HG03565 (cell line): Measurements from ENCODE around the gene RPS6KA5.
"Not testable (repeated sequence)": the region's sequence is repeated elsewhere in the genome, so short reads cannot be mapped to it uniquely, and the experiment has no call there.

Source experiments
- ATAC-seq: cut with Tn5 transposase; IDR thresholded peaks from one replicate; pipeline ENCODE4 v1.9.1; 2021; ENCODE audit warnings: mild to moderate bottlenecking, moderate library complexity; ENCODE audit not compliant: unreplicated experiment

RPS6KA5 gene

DNA sequence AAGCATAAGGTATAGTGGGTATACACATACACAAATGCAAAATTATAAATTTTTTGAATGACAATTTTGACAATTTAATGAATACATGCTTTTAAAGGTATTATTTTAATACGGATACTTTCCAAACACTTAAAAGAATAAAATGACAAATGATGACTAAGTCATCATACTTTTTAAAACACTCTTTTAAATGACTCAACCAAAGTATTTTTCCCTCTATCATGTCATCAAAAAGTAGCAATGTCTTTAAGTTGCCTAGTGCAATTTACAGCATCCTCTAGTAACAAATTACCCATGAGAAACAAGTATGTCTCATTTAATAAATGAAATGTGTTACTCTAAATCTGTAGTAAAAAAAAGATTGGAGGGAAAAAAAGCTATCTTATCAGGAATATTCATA, 73.3 kb downstream of the RPS6KA5 start:
- no peak for ATAC-seq

- ATAC-seq: no peak
Observed at GRCh38 chr14:90986510-90986909, 73.9 kb downstream of the RPS6KA5 start.

DNA sequence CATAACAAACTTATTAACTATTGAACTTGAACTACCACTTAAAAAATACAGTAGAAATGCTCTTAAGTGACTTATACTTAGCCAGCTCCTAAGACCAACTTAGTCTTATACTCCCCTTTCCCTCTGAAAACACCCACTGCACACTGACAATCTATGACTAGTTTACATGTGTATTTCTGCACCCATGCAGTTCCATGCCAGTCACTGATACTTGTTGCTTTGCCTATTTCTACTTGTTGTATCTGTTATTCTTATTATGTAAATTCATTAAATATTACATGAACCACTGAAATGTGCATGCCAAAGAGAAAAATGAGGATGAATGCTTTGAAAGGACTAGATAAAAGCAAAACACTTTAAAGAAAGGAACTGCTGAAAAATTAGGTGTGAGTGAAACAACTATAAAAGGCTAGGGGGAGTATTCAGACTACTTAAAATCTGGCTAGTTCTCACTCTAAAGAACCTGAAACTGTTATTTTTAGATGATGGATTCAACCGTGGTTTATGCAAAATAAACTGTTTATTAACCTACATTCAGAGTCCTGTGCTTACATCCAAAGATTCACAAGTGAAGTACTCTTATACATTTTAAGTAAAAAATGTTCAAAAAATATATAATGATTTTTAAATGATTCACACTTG, 74.7 kb downstream of the RPS6KA5 start:
- ATAC-seq: no peak

- no peak for ATAC-seq
Observed at GRCh38 chr14:90983560-90983959, 76.9 kb downstream of the RPS6KA5 start.

DNA sequence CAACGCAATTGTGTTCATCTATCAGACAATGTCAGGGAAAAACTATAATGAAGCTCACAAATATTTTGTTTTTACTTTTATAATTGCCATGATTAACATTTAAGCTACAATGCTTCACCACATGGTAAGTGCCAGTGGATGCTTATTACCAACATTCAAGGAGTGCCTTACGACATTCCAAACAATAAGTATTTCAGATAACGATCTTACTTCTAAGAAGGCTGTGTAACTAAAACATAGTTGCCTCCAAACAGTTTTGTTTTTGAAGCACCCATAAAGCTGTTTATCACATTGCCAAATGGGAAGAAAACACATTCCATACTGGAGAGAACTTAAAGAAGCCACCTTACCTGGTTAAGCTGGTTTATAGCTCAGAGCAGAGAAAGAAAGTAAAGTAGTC, 78.8 kb downstream of the RPS6KA5 start:
- ATAC-seq: no peak

DNA sequence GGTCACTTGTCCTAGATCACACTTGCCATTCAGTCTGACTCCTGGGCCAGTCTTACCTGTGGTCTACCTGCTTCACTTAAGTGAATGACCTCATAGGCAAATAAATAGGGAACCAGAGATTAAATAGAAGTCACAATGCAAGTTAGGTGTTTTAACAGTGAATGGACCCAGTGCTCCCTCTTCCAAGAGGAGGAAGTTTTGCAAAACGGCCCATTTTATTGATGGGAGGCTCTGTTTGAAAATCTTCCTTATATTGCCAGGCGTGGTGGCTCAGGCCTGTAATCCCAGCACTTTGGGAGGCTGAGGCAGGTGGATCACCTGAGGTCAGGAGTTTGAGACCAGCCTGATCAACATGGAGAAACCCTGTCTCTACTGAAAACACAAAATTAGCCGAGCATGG, 79.8 kb downstream of the RPS6KA5 start:
- not testable (repeated sequence) for ATAC-seq

DNA sequence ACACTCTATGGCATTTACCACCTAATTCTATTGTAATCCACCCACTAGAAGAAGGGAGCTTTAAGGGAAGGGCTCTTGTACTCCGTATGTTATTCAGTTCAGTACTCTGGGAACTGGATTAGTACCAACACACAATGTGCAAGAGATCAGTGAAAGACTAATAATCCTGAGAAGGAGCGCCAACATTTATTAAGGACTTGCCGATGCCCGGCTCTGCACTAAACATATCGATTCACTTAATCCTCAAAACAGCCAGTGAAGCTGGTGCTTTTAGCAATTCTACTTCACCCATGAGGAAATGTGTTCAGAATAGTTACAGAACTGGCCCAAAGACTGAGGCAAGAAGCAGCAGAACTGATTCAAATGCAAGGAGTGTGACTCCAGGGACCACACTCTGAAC, 80.9 kb downstream of the RPS6KA5 start:
- ATAC-seq: no peak

- no peak for ATAC-seq
Observed at GRCh38 chr14:90976101-90976500, 84.3 kb downstream of the RPS6KA5 start.

- ATAC-seq: no peak
Observed at GRCh38 chr14:90971687-90972086, 88.8 kb downstream of the RPS6KA5 start.

DNA sequence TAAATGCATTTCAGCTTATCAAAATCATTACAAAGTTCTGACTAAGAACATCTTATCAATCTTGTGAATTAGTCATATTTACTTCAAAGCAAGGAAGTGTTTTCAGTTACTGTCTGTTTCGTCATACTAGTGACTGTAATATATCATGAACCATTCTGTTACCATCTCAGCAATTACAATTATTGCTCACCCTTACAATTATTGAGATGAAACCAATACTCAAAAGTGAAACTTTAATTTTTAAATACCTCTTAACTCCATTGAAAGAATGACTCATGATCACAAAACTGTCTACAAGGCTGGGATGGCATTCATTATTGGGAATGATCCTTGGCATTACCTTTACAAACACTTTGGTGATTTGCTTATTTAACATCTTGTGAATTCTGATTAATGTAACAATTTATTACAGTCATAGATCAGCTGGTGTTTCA, 90.3 kb downstream of the RPS6KA5 start:
- ATAC-seq: peak; percentile 49

GRCh38 chr14:90969531-90970166, 90.8 kb downstream of the RPS6KA5 start:
- ATAC-seq: no peak

DNA sequence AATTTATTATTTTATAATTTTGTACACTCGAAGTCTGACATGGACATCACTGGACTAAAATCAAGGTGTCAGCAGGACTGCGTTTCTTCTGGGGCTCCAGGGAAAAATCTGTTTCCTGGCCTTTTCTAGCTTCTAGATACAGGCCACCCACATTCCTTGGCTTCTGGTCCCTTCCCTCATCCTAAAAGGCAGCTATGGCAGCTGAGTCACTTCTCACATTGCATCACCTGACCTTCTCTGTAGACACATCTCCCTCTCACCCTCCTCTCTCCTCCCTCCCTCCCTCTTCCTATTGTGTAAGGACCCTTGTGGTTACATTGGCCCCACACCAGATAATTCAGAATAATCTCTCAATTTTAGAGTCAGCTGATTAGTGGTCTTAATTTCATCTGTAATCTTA, 92.4 kb downstream of the RPS6KA5 start:
- no peak for ATAC-seq

DNA sequence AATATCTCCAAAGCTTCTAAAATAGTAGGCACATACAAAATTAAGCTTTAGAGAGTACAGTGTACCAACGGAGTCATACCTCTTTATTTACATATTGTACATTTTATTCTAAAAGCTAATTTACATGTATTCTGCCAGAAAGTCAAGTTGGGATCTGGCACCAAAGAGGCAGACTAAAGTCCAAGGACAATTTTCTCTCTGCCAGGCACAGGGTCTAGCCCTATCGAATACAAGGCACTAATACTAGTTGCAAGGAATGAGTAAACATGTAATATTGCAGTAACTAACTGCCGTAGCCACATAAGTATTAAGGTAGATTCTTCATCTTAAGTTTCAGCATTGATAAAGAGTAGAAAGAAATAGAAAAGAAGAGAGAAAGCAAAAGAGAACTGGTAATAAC, 93.9 kb downstream of the RPS6KA5 start:
- no peak for ATAC-seq

DNA sequence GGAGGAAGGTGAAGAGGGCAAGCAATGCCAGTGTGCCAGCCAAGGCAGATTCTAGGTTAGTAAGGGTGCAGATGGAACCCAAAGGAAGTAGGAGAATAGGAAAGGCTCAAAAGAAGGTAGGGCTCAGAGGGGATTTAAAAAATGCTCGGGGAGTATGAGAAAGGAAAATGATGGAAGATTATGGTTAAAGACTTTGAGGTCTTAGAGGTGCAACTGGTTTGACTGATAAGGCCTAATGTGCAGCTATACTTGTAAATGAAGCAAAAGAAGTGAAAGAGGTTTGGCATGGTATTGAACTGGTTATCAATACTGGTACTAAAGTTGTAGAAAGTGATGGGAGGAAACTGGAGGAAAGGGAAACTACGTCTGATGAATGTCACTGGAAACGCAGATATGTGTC, 94.7 kb downstream of the RPS6KA5 start:
- no peak for ATAC-seq

DNA sequence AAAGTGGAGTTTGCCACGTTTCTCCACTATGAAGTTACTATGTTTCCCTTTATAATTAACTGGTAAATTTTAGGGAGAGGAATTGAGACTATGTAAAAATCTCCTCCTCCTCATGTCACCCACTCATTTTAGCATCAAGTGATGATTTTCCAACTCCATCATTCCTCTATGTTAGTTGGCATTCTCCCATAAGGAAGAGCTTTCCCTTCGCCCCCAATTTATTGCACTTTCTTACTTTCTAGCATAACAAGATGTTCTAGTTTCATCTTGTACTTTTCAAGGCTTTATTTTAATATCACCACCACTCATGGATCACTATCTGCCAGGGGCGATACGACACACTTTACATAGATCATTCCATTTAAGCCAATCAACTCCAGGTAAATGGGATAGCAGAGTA, 97.1 kb downstream of the RPS6KA5 start:
- ATAC-seq: no peak

DNA sequence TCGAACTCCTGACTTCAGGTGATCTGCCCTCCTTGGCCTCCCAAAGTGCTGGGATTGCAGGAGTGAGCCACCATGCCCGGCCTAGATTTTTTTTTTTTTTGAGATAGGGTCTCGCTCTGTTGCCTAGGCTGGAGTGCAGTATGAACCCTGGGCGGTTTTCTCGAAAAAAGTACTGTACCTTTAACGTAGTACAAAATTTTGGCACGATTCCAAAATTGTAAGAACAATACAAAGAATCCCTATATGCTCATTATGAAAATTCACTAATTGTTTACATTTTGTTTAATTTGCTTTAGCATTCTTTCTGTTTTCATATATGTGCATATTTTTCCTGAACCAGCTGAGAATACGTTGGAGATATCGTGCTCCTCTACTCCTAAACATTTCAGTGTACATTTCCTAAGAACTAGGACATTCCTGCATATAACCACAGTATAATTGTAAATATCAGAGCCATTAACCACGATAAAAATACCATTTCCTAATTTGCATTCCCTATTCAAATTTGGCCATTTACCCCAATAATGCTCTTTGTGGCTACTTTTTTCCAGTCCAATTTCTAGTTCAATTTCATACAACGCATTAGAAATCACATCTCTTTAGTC, 97.8 kb downstream of the RPS6KA5 start:
- no peak for ATAC-seq

DNA sequence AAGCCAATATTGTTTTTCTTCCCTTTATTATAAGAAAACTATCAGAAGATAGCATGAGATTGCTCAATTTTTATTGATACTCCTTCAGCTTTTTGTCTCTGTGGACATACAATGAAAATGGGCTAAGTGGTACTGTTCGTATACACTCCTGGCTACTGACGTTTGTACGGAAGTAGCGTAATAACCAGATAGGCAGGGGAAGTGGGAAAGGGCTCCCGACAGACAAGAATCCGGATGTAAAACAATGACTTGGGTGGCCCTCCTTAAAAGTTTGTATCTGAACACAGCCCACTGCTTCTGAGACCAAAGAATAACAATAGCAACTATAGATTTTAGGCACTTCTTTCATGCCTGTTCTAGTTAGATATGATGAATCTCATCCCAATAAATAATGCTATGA, 99.6 kb downstream of the RPS6KA5 start:
- ATAC-seq: no peak

DNA sequence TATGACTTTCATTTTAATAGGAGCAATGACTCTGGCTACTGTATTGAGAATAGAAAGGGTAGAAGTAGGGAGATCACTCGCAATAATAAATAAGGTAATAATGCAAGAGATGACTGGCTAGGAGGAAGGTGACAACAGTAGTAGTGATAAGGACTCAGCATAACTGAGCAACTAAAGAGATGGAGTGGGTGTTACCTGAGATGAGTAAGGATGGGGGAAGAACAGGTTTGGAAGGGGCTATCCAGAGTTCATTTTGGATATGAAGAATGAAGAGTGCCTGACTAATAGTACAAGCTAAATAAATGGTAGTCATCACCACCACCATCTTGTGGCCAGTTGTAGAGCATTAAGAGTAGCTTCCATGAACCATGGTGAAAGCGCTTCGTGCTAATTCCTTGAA, 101.1 kb downstream of the RPS6KA5 start:
- ATAC-seq: no peak

DNA sequence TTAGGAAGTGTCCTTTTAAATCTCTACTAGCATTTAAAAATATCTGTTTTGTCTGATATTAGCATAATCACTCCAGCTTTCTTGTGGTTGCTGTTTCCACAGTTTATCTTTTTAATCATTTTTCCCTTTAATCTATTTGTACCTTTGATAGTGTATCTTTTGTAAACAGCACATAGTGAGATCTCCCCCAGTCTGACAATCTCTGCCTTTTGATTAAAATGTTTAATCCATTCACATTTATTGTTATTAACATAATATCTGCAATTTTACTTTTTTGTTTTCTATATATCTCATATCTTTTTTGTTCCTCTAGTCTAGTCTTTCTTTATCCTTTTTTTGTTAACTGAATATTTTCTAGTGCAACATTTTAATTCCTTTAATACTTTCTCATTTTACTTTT, 104.2 kb downstream of the RPS6KA5 start:
- ATAC-seq: no peak

- not testable (repeated sequence) for ATAC-seq
Observed at GRCh38 chr14:90953643-90954042, 106.8 kb downstream of the RPS6KA5 start.

DNA sequence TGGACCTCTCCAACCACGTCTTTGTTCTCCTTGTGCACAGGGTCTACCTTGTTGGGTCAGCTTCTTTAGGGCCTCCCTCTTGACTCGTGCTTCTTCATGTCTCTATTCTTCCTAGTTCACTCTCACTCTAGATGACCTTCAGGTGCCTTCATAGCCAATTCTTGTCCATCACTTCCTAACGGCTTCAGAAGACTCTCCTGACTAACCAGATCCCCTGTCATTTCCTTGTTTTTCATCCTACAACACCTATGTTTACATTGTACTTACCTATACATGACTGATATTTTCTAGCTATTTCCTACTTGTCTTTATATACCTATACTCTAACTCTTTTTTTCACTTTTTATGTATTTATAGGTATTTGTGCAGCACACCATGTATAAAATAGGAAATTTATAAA, 117.1 kb downstream of the RPS6KA5 start:
- no peak for ATAC-seq

GRCh38 chr14:90942511-90942910, 117.9 kb downstream of the RPS6KA5 start:
- no peak for ATAC-seq
